Keratinocyte (primary cell): ENCODE measurements around the gene PAPPA2. TPM values are rescaled to one million over a fixed set of nuclear protein-coding genes. Genes with fewer than 3 reads are reported as not detected.

Experiments
- DNase-seq: peaks from one replicate; pipeline ENCODE4 v3.0.0-alpha.2; 2011; ENCODE audit warnings: low read depth, missing footprints, low spot score
- FAIRE-seq: peaks from 2 replicates; lab custom pipeline; 2011; peaks lifted over from hg19 to GRCh38; lab: Jason Lieb, UNC
- H2AFZ ChIP-seq: 2 replicates; pipeline ENCODE4 v1.6.0; 2012; ENCODE audit warnings: low read length, control low read depth, inconsistent platforms; ENCODE audit not compliant: control insufficient read depth
- H3K27ac ChIP-seq: 2 replicates; pipeline ENCODE4 v1.5.1; 2011; ENCODE audit warnings: low read length; ENCODE audit not compliant: control insufficient read depth, insufficient read depth
- H3K27me3 ChIP-seq: 3 replicates; pipeline ENCODE4 v1.6.0; 2011; ENCODE audit warnings: low read length; ENCODE audit not compliant: control insufficient read depth, insufficient read depth; ENCODE audit errors: extremely low read depth
- H3K36me3 ChIP-seq, 2 experiments: 2 replicates in 1 of 2; 3 replicates in 1 of 2; pipeline ENCODE4 v1.5.1; 2011; ENCODE audit warnings: low read length in 2 of 2, mild to moderate bottlenecking in 1 of 2; ENCODE audit not compliant: control insufficient read depth in 2 of 2, insufficient read depth in 2 of 2; ENCODE audit errors: extremely low read depth in 1 of 2
- H3K4me1 ChIP-seq: 3 replicates; pipeline ENCODE4 v1.5.1; 2011; ENCODE audit warnings: low read length; ENCODE audit not compliant: control insufficient read depth, insufficient read depth; ENCODE audit errors: extremely low read depth
- H3K4me2 ChIP-seq: 3 replicates; pipeline ENCODE4 v1.6.0; 2011; ENCODE audit warnings: low read depth, low read length; ENCODE audit not compliant: control insufficient read depth, insufficient read depth; ENCODE audit errors: extremely low read depth
- H3K4me3 ChIP-seq, 3 experiments: fragments of 200-600 bp in 1 of 3; sonication (generic) in 1 of 3; 2 replicates in 2 of 3; 3 replicates in 1 of 3; pipeline ENCODE4 v1.5.1; 2011 to 2016; ENCODE audit warnings: low read length in 3 of 3, mild to moderate bottlenecking in 3 of 3, control low read depth in 2 of 3, inconsistent platforms in 1 of 3, low read depth in 1 of 3, mixed read lengths in 1 of 3, mixed run types in 1 of 3, moderate library complexity in 1 of 3; ENCODE audit not compliant: control insufficient read depth in 2 of 3, insufficient read depth in 2 of 3; ENCODE audit errors: extremely low read depth in 1 of 3
- H3K79me2 ChIP-seq: 2 replicates; pipeline ENCODE4 v1.6.0; 2012; ENCODE audit warnings: low read length; ENCODE audit not compliant: control insufficient read depth, insufficient read depth
- H3K9ac ChIP-seq: 3 replicates; pipeline ENCODE4 v1.6.0; 2011; ENCODE audit warnings: low read length; ENCODE audit not compliant: control insufficient read depth, insufficient read depth; ENCODE audit errors: extremely low read depth
- H3K9me1 ChIP-seq: 3 replicates; pipeline ENCODE4 v1.6.0; 2011; ENCODE audit warnings: low read length; ENCODE audit not compliant: control insufficient read depth, insufficient read depth; ENCODE audit errors: extremely low read depth
- H3K9me3 ChIP-seq: 2 replicates; pipeline ENCODE4 v1.5.1; 2012; ENCODE audit warnings: low read depth, low read length; ENCODE audit not compliant: control insufficient read depth
- H4K20me1 ChIP-seq: 3 replicates; pipeline ENCODE4 v1.6.0; 2011; ENCODE audit warnings: low read length; ENCODE audit not compliant: control insufficient read depth, insufficient read depth; ENCODE audit errors: extremely low read depth
- EZH2 ChIP-seq: IDR thresholded peaks from one replicate; pipeline ENCODE4 v1.6.1; 2012; ENCODE audit warnings: inconsistent platforms, mild to moderate bottlenecking, low read length, moderate library complexity
- dilution Hi-C: fragments of 300-500 bp; cut with MboI; formaldehyde crosslinking; loops from one replicate; pipeline ENCODE4 v1.7.0; 2020; ENCODE audit warnings: low sequenced_read_pairs; ENCODE audit not compliant: extremely low pct_ligation_motif_present
- polyA plus RNA-seq, 5 experiments: library from polyadenylated mRNA; depleted of rRNA in 3 of 5; stranded (reverse) in 3 of 5; stranded (forward) in 1 of 5; unstranded in 1 of 5; fragments of >200 nt; gene quantifications; 1 replicate in 1 of 5; 2 replicates in 3 of 5; 3 replicates in 1 of 5; pipeline versions ENCODE4 v1.2.1 to v1.2.3, GENCODE V29; 2011 to 2012; ENCODE audit warnings: missing spikeins in 2 of 5, low read depth in 1 of 5, low replicate concordance in 1 of 5
- TF ChIP-seq, protein P1 (sequence below), 3 experiments: IDR thresholded peaks in 1 of 3; conservative IDR thresholded peaks in 1 of 3; optimal IDR thresholded peaks in 1 of 3; 2 replicates in 2 of 3; 3 replicates in 1 of 3; pipeline versions ENCODE3 to v1.5.1; 2011; ENCODE audit warnings: low read length in 3 of 3, mild to moderate bottlenecking in 3 of 3, moderate library complexity in 2 of 3, control low read depth in 1 of 3, inconsistent platforms in 1 of 3; ENCODE audit not compliant: insufficient read depth in 2 of 3; ENCODE audit errors: extremely low read depth in 1 of 3

The PAPPA2 gene
- polyA plus RNA-seq, 1 donor (not counting 4 experiments of a cell fraction or from before 2014, with no cell fraction given) = 0.07 TPM

DNA sequence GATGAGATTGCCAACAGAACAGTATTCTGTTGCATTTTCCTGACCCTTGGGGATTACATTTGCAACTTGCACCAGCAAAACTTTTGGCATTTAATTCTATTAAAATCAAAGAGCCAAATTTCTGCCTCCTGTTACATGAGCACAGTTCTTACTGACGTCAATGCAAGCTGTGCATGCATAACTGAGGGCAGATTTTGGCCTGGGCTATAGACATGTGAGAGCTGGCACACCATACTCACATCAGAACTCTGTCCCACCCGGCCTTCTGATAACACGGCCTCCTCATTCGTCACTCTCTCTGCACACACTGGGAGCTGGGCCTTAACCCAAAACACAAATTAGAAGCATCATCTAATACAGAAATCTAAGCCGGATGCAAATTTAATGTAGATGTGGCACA, 31.5 kb downstream of the PAPPA2 start:
- Histone ChIP-seq H3K4me3 (no peak overlapping the region), H3K36me3 (no peaks in the 10 kb centered on the region), H3K9me3 (no peaks in the 10 kb centered on the region), H4K20me1 (no peaks in the 10 kb centered on the region), H3K4me2 (no peak overlapping the region), H3K9ac (no peak overlapping the region), H3K79me2 (no peaks in the 10 kb centered on the region), H3K27ac (no peak overlapping the region), H3K27me3 (no peaks in the 10 kb centered on the region), H3K9me1 (no peaks in the 10 kb centered on the region), H2AFZ (no peak overlapping the region), H3K4me1 (no peaks in the 10 kb centered on the region)
- no peak for FAIRE-seq
- TF ChIP-seq, protein P1, sequence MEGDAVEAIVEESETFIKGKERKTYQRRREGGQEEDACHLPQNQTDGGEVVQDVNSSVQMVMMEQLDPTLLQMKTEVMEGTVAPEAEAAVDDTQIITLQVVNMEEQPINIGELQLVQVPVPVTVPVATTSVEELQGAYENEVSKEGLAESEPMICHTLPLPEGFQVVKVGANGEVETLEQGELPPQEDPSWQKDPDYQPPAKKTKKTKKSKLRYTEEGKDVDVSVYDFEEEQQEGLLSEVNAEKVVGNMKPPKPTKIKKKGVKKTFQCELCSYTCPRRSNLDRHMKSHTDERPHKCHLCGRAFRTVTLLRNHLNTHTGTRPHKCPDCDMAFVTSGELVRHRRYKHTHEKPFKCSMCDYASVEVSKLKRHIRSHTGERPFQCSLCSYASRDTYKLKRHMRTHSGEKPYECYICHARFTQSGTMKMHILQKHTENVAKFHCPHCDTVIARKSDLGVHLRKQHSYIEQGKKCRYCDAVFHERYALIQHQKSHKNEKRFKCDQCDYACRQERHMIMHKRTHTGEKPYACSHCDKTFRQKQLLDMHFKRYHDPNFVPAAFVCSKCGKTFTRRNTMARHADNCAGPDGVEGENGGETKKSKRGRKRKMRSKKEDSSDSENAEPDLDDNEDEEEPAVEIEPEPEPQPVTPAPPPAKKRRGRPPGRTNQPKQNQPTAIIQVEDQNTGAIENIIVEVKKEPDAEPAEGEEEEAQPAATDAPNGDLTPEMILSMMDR (optimal IDR thresholded peaks at IDR 0.05 in 1 of 3, IDR thresholded peaks at IDR 0.05 in 1 of 3, conservative IDR thresholded peaks at IDR 0.05 in 1 of 3; ENCODE audit: extremely low read depth in 1 of 3, insufficient read depth in 2 of 3, low read length in 3 of 3) = no peak
- no peak for TF ChIP-seq EZH2
- dilution Hi-C loops = no loop called here
- no peak for DNase-seq

DNA sequence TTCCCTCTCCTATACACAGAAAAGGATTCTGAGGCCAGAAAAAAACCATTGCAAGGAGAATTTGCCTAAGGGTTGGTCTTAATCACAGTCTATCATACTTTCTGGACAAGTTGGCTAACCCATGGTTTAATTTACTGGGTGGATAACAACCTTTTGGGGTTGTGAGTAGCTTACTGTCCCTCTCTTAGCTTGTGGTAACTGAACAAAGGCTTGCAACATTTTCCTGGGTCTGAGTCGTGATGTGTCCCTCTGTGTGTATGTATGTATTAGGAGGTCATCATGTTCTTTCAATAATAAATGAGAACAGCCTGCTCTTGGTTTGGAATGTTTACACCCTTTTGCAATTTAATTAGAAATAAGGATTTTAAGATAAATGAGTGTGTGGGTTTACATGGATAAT, 36.7 kb downstream of the PAPPA2 start:
- Histone ChIP-seq H3K4me1 (no peaks in the 10 kb centered on the region), H3K9me1 (no peaks in the 10 kb centered on the region), H3K9me3 (no peaks in the 10 kb centered on the region), H3K9ac (no peak overlapping the region), H4K20me1 (no peaks in the 10 kb centered on the region), H3K27ac (no peak overlapping the region), H2AFZ (no peak overlapping the region), H3K79me2 (no peaks in the 10 kb centered on the region), H3K27me3 (peaks cover 3% of the 10 kb centered on the region), H3K36me3 (no peaks in the 10 kb centered on the region), H3K4me3 (no peak overlapping the region), H3K4me2 (no peak overlapping the region)
- dilution Hi-C loops = no loop called here
- no peak for FAIRE-seq
- DNase-seq = no peak
- TF ChIP-seq, protein P1 (optimal IDR thresholded peaks at IDR 0.05 in 1 of 3, IDR thresholded peaks at IDR 0.05 in 1 of 3, conservative IDR thresholded peaks at IDR 0.05 in 1 of 3; ENCODE audit: extremely low read depth in 1 of 3, insufficient read depth in 2 of 3, low read length in 3 of 3) = no peak
- no peak for TF ChIP-seq EZH2
